HG03469 (cell line): Measurements from ENCODE around the gene ST8SIA1.

ENCODE experiments used
- ATAC-seq: cut with Tn5 transposase; IDR thresholded peaks from one replicate; pipeline ENCODE4 v1.9.1; 2021; ENCODE audit warnings: mild to moderate bottlenecking, moderate library complexity, moderate number of reproducible peaks; ENCODE audit not compliant: unreplicated experiment

Gene ST8SIA1

GRCh38 chr12:22285846-22286245, 48.7 kb downstream of the ST8SIA1 start:
- no peak for ATAC-seq

GRCh38 chr12:22284871-22285270, 49.6 kb downstream of the ST8SIA1 start:
- ATAC-seq = no peak

- ATAC-seq = no peak
Measured at GRCh38 chr12:22283508-22283907, 51.0 kb downstream of the ST8SIA1 start.

- no peak for ATAC-seq
Measured at GRCh38 chr12:22283006-22283506, 51.5 kb downstream of the ST8SIA1 start.

- ATAC-seq = no peak
Measured at GRCh38 chr12:22282283-22282682, 52.2 kb downstream of the ST8SIA1 start.

- no peak for ATAC-seq
Measured at GRCh38 chr12:22276867-22277266, 57.6 kb downstream of the ST8SIA1 start.

GRCh38 chr12:22276313-22276712, 58.2 kb downstream of the ST8SIA1 start:
- no peak for ATAC-seq

GRCh38 chr12:22275843-22276242, 58.7 kb downstream of the ST8SIA1 start:
- ATAC-seq = no peak

- ATAC-seq = no peak
Measured at GRCh38 chr12:22272335-22273151, 62.0 kb downstream of the ST8SIA1 start.

- ATAC-seq = no peak
Measured at GRCh38 chr12:22271023-22271422, 63.5 kb downstream of the ST8SIA1 start.

GRCh38 chr12:22268973-22269372, 65.5 kb downstream of the ST8SIA1 start:
- no peak for ATAC-seq

GRCh38 chr12:22268406-22268805, 66.1 kb downstream of the ST8SIA1 start:
- no peak for ATAC-seq

- ATAC-seq = no peak
Measured at GRCh38 chr12:22266101-22266500, 68.4 kb downstream of the ST8SIA1 start.

- no peak for ATAC-seq
Measured at GRCh38 chr12:22264380-22264779, 70.1 kb downstream of the ST8SIA1 start.

- no peak for ATAC-seq
Measured at GRCh38 chr12:22262309-22262708, 72.2 kb downstream of the ST8SIA1 start.

GRCh38 chr12:22257100-22257499, 77.4 kb downstream of the ST8SIA1 start:
- no peak for ATAC-seq

- no peak for ATAC-seq
Measured at GRCh38 chr12:22256605-22257004, 77.9 kb downstream of the ST8SIA1 start.

- no peak for ATAC-seq
Measured at GRCh38 chr12:22256041-22256441, 78.5 kb downstream of the ST8SIA1 start.

- no peak for ATAC-seq
Measured at GRCh38 chr12:22255097-22255496, 79.4 kb downstream of the ST8SIA1 start.

GRCh38 chr12:22254478-22254877, 80.0 kb downstream of the ST8SIA1 start:
- ATAC-seq = no peak

GRCh38 chr12:22252057-22252456, 82.5 kb downstream of the ST8SIA1 start:
- ATAC-seq = no peak

- ATAC-seq = no peak
Measured at GRCh38 chr12:22250762-22251161, 83.7 kb downstream of the ST8SIA1 start.
